Stimulated activated CD8-positive, alpha-beta memory T cell treated with anti-CD3 and anti-CD28 coated beads, Interleukin-15, amount 100 ng/mL, for 1 hour (primary cell): ENCODE results near the gene FNTB.

Experiments
- DNase-seq: peaks from one replicate; pipeline ENCODE4 v3.0.0-alpha.2; 2020; ENCODE audit warnings: low read depth

FNTB gene

DNA sequence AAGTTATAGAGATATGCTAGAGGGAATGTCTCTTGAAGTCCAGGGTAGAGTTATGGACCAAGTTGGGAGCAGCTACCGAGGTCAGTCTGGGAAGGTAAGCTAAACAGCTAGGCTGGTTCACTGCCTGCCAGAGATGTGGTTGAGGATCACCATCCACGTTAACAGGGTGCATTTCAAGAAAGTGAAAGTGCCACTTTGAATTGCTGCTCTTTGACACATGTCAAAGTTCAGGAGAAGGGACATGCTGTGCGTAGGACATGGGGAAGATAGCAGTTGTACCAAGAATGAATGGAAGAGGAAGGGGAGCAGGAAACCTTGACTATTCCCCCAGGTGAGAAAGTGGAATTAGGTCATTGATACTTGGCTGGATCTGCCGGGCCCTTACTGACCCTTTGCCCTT is 66.1 kb downstream of the FNTB start:
- DNase-seq, result no peak

DNA sequence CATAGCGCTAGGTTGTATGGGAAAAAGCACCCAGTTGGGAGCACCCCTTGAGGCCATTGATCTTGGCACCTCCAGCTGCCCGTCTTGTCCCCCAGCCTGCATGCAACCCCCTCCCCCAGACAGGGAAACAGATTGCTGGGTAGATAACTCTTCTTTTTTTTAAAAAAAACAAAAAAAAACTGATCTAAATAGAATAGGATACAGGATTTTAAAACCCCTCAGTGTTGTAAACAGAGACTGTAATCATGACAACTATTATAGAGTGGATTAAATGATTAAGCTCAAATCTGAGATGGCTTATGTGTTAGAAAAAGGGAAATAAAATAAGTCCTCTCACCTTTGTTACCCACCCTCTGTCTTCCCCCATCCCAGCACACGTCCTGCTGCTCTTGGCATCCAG is 66.8 kb downstream of the FNTB start:
- DNase-seq, result no peak

DNA sequence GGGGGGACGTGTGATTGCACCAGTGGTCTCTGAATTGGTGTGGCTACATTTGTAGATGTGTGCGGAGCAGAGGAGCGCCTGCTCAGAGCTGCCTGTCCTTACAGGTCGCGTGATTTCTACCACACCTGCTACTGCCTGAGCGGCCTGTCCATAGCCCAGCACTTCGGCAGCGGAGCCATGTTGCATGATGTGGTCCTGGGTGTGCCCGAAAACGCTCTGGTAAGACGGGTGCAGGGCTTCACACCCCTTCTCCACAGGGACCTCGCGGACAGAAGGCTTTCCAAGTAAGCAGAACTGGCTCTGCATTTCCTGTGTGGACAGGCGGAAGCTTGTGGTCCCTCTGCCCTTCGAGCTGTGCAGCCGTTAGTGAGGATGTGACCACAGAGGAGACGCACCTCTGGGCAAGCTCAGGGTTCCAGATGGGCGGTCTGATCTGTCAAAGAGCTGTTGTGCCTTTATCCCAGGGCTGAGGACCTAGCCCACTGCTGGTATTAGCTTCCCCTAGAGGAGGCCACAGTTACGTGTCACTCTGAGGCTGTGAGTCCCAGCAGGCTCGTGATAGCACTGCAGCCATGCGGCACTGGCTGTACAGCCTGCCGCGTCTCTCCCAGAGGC is 67.9 kb downstream of the FNTB start:
- no peak for DNase-seq

DNA sequence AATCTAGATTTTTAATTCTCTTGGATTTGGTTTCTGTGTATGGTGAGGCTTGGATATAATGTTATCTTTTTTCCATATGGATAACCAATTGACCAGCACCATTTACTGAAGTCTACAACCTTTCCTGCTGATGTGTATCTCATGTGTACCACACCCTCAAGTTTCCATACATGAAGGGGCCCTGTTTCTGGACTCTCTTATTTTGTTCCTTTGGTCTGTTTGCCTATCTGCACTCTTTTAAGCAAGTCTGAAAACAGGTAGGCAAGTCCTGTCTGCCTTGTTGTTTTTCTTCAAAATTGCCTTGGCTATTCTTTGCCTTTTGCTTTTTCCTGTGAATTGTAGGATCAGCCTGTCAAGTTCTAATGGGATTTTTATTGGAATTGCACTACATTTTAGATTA is 71.0 kb downstream of the FNTB start:
- no peak for DNase-seq

DNA sequence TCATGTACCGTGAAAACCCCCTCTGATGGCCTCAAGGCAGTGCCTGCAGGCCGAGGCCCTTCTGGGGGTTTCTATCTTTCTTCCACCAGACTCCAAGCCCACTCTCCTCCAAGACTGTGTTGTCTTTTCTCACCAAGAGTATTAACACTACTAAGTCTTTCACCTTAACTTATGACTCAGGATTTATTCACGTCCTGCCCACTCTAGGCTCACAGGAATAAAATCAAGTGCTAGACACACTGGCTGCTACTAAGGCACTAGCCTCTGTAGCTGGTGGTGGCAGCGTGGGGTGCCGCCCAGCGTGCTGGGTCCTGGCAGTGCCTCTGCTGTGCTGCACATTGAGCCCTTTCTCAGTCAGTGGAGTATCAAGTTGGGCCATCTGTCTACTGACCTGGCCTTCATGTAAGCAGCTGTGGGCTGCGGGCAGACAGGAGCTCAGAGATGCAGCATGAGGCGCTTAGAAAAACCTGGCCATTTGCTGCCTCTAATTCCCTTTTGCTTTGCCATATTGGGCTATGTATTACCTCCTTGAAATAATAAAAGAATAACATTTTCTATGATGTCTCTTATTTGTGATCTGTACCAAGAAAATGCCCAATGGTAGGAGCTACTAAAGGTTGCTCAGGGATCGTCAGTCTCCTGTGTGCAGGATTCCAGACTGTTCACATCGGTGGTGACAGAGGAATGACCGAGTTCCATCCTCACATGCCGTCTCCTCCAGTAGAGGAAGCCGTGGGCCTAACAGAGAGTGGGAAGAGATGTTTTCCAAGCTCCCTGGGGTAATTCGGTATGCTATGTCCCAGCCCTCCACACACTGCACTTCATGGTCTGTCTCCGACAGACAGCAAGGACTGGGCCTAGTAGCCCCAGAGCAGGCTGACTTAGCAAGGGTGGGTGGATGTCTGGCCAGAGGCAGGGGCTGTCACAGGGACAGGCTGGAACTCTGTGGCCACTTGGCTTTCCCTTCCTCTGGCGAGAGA is 75.7 kb downstream of the FNTB start:
- DNase-seq, result no peak

DNA sequence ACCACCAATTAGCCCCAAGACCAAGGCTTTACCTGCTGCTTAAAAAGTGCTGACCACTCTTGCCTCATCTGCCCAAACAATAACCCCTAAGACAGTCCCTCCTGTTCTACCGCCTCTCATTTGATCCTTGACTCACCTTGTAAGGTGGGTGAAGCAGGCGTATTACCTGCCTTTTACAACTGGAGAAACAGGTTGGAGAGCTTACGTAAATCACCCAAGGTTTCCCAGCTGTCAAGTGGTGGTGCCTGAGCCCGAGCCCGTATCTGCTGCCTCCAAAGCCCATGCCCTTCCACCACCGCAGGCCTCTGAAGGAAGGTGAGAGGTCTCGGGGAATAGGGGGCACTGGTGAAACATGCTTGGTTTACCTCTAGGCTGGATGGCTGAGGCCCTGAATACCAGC is 79.0 kb downstream of the FNTB start:
- DNase-seq, result no peak

DNA sequence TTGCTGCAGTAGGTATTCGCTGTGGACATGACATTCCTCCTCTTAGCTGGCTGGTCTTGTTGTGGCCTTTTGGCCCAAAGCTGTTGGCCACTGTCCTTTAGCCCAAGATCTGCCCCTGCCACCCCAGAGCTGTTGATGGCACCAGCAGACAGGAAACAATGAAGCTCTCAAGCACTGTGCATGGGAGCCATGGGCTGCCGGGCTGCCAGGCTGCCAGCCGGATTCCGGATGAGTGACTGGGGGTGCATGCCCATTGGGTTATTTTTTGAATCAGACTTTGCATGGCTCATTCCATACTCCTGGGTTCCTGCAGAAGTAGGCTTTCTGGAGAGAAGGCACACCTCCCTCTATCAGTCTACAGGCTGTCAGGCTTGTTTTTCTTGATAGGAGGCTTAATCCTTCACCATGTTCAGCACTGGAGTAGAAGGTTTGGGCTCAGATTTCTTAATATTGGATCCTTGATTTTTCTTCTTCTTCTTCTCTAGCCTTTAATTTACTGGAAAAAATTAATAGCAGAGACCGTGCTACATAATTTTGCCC is 83.2 kb downstream of the FNTB start:
- no peak for DNase-seq

DNA sequence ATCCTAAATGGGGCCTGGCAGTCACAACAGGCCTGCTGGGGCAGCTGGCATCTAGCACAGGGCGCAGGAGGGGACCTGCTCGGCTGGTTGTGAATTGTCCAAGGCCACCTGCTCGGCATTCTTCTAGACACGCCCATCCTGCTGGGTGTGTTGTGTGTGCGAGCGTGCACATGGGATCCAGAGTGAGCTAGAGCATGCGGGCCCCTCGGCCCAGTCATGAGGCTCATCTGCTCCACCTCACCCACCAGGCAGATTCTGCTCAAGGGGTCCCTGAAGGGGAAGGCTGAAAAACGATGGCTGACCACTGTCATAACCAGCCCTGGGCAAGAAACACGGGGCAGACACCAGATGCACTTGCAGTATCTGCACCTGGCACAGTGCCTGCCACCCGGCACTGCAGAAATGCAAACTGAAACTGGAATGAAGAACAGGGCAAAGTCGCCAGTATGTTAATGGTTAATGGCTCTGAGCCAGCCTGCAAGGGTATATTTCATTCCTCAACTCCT is 83.8 kb downstream of the FNTB start:
- DNase-seq, result no peak

DNA sequence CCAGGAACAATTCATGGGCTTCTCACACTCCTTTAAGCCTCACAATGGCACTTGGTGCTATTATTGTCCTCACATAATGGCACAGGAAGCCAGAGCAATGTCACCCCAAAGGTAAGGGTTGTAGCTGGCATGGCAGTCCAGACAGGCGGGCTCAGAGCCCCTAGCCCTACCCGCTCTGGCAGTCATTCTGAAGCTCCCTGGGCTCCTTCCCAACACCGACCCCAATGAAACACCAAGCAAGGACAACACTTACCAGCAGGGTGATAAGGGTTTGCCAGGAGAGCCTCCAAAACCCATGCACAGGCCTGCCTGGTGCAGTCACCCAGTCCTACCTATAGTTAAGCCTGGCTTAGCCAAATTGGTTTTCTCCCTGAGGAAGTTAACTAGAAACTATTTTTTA is 84.8 kb downstream of the FNTB start:
- no peak for DNase-seq

DNA sequence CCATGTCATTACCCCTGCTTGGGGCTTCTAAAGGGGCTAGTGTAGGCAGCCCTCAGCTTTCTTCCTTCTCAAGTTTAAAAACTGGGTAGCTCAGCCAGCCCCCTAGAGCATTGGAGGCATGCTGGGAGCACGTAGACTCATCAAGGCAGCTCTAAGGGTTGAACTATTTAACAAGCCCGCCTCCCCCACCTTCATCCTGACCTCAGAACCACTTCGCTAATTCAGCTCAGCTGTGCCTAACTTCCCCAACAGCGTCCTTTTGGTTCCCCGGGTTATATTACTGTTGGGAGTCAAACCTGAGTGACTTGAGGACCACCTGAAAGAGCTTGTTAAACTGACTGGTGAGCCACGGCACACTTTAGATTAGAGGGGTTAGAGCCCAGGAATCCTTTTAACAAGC is 85.6 kb downstream of the FNTB start:
- no peak for DNase-seq

DNA sequence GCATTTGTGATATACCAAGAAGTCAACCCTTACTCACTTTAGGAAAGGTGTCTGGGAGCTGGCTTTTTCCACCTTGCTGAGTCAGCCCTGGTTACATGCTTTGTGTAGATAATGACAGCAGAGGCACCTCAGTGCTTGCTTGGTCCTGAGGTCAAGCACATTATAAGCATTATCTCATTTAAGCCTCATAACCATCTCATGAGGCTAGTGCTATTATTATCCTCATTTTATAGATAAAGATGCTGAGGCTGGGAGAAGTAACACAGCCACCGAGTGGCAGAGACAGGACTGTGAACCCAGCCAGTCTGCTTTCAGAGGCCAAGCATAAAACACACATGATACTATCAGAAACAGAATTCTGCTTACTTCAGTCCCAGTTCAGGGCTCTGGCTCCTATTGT is 86.2 kb downstream of the FNTB start:
- DNase-seq, result no peak

DNA sequence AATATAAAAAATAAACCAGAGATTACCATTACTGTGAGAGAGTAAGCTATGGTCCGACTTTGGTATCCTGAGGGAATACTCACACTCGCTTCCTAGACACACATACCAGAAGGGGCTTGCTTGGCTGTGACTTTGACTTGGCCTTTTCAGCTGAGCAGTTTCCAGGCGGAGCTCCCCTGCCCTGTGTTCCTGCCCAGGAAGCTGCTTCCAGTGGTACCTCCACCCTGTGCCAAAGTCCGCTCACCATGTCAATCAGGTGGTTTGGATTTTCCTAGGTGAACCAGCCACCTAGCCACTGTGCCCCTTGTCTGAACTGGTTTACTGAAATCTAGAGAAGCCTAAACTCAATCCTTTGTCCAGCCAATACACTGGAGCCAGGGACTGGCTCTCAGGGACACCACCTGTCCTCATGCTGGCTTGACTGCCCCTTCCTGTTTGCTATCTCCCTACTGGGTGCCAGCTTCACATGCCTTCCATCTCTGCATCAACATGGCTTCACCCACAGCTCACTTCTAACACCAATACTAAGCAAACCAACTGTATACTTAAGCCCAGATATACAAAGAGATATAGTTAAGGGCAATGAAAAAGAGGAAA is 87.0 kb downstream of the FNTB start:
- no peak for DNase-seq

DNA sequence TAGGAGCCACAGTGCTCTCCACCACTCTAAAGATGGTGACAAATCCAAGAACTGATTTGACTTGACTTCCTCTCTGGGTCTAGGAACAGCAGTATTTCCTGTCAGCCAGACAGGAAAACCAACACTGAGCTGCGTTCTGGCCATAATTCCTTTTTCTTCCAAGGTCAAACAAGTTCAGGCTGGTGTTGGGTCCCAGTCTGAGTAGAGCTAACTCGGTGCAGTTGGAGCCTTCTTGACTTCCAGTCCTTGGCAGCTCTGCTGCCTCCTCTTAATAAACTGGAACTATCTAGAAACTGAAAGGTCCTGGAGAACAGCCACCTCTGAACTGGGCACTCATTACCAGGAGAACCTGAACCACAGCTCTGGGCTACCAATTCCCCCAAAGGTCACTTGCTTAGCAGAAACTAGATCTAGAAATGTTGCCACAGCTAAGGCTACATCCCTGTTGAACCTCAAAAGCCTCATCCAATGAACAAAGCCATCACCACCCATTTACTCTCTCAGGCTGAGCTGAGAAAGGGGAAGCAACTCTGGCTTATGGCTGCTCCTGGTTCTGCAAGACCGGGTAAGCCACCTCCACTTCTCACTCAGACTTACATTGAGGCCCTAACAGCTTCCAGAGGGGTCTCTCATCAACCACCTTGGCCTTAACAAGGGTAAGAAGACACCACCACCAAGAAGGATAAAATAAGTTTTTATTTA is 87.9 kb downstream of the FNTB start:
- no peak for DNase-seq

DNA sequence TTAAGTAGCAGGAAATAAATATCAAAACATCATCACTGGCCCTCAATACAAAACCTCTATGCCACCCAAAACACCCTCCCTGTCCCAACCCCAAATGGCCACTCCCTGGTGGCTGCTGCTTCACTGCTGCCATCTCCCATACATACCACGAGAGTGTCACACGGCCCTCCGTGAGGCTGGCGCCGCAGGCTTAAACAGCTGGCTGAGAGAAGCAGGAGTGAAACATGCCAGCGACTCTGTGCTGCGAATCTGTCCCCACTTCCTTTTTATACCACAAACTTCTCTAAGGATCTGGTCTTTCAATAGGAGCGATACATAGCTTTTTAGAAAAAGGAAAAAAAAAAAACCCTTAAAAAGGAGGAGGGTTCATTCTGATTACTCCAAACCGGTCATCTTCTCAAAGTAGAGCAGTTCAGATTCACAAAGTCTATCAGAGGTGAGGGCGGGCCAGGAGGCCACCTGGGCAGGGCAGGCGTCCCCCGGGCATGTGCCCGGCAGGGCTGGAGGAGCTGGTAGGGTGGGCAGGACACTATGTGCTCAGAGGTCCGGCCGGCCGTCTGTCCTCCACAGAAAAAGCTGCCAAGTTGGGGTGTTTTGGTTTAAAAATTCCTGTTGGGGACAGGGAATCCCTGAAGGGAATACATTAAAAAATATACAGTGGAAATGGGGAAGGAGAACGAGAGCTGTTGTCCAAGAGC is 89.1 kb downstream of the FNTB start:
- no peak for DNase-seq

DNA sequence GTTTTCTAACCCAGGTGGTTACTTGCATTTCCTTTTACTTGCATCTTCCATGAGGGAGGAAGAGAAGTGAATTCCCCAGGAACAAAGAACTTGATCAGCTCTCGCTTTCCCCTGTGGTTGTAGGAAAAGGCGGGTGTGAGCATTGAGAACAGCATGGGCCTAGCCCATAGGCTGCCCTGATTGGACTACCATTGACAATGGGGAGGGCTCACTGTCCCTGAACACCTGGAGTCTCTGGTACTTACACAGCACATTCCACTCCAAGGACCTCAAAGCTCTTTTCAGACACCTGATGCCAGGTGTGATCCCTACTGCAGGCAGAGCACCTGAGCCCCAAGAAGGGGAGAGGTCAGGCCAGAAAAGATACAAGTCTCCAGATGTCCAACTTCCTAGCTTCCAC is 90.6 kb downstream of the FNTB start:
- no peak for DNase-seq

DNA sequence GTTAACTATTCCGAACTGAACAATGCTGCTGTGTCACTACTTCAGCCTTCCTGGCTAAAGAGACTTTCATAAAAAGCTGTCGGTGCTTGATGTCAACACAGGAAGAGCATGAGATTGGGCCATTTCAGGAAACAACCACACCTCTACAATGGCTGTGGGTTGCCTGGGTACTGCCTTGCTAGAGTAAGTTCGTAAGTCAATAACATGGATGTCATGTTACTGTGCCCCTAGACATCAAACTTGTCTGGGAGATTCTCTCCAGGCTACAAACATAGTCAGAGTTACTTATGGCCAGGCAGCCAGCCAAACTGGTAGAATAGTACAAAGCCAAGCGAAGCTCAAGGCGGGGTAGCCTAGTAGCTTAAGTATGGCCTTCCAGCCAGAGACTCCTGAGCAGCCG is 92.5 kb downstream of the FNTB start:
- DNase-seq, result no peak

DNA sequence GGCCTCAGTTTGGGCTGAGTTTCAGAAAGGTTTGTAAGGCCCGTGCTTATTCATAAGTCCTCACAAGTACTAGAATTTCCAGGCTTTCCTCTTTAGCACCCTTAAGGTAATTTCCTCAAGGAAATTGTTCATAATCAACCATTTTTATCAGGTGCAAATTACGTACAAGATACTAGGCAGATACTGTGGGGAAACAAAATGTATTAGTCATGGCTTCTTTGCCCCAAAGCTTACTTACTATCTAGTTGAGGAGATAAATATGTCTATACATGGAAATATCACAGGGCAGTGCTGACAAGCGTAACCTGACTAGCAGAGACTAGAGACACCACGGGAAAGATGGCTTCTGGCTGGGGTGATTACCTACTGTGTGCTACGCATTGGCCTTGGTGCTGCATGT is 93.1 kb downstream of the FNTB start:
- no peak for DNase-seq

DNA sequence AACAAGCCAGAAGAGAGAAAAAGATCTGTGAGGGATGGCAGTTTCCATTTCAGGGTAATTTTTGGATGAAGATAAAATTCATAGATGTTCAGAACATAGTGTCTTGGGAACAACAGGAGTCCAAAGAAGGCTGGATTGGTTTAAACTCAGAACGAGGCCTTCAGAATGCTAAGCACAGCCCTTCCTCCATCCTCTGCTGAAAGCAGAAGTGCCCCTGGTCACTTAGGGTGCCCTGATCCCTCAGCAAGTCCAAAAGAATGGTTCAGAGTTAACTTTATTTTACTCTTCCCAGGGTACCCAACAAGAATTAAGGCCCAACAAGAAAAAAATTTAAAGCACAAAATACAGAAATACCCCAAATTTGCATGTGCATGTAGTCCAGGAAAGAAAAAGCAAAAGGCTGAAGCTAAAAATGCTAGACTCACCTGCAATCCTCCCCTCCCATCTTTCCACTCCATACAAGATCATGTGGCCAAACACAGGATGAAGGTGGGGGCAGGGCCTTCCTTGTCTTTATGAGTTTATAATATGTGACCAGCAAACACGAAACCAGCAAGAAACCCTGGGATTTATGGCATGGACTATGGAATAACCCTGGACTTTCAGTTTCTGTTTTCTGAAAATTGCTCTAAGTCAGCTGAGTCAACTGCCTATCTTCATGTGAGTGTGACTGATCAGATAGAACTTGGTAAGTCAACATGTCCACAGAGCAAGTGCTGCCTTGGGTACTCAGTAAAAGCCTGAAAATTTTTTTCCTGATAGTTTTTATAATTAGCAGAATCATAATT is 94.5 kb downstream of the FNTB start:
- no peak for DNase-seq

DNA sequence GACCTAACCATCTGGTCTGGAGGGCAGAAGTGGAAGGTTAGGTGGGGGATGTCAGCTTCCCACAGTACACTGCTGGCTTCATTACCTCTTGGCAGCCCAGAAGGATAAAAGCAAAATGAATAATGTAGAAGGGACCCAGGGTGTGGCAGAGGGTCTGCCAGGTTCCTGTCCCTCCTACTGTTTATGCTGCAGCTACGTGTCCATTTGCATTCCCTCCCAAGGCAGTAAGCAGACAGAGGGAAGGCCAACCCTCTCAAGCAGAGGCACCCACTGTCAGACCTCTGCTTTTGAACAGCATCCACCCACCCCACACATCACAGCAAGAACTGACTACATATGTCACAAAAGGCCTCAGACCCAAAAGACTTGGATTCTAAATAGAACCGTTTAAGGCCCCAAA is 96.2 kb downstream of the FNTB start:
- DNase-seq, result no peak
